GM12875 (cell line): ENCODE results near the gene KIF3B.

Experiments used
- H3K4me3 ChIP-seq: one replicate; pipeline ENCODE4 v1.5.1; 2011; ENCODE audit warnings: low read depth, low read length, control low read depth
- TF ChIP-seq, protein P1 (sequence below): IDR thresholded peaks from 2 replicates; pipeline ENCODE4 v1.5.1; 2011; ENCODE audit warnings: low read depth, mild to moderate bottlenecking, control low read depth, inconsistent platforms, low read length, moderate library complexity, borderline replicate concordance; ENCODE audit not compliant: insufficient read depth

KIF3B gene

DNA sequence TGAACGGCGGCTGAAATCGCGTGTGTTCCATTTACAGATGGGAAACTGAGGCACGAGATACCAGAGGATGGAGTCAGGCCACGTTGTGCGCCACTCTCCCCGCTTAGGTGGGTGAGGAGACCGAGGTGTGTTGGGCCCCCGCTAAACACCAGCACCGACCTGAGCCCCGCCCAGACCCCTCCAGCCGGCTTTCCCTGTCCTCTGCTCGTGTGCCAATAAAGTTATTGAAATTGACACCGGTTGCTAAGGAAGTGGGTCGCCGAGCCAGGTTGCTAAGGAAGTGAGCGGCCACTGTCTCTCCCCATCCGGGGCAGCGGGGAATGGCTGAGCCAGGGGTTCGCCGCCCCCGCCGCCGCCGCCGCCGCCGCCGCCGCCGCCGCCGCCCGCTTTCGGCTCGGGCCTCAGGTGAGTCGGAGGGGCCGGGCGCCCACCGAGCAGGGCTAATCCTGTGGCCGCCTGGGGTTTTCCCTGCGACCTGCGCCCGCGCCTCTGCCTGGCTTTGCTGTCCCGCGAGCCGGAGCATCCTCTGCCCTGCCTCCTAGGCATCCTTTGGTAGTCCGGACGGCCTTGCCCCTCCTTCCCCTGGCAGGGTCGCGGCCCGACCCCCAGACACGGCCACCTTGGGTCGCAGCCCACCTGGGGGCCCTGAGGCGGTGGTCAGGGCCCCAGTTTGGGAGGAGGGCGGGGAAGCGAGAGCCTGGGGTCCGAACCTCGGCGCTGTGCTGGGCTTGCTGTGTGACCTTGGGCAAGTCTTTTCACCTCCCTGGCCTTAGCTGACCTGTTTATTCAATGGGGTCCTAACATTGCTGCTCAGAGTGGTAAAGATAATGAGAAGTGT lies at the start of gene KIF3B:
TSS of gene KIF3B (plus strand) at position 291 of the 838 bp plus-strand sequence. CDS start 32,127 bp downstream, outside the sequence.
- TF ChIP-seq, protein P1, sequence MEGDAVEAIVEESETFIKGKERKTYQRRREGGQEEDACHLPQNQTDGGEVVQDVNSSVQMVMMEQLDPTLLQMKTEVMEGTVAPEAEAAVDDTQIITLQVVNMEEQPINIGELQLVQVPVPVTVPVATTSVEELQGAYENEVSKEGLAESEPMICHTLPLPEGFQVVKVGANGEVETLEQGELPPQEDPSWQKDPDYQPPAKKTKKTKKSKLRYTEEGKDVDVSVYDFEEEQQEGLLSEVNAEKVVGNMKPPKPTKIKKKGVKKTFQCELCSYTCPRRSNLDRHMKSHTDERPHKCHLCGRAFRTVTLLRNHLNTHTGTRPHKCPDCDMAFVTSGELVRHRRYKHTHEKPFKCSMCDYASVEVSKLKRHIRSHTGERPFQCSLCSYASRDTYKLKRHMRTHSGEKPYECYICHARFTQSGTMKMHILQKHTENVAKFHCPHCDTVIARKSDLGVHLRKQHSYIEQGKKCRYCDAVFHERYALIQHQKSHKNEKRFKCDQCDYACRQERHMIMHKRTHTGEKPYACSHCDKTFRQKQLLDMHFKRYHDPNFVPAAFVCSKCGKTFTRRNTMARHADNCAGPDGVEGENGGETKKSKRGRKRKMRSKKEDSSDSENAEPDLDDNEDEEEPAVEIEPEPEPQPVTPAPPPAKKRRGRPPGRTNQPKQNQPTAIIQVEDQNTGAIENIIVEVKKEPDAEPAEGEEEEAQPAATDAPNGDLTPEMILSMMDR: no peak
- H3K4me3 ChIP-seq: peak within 1 kb of the TSS; percentile 77

DNA sequence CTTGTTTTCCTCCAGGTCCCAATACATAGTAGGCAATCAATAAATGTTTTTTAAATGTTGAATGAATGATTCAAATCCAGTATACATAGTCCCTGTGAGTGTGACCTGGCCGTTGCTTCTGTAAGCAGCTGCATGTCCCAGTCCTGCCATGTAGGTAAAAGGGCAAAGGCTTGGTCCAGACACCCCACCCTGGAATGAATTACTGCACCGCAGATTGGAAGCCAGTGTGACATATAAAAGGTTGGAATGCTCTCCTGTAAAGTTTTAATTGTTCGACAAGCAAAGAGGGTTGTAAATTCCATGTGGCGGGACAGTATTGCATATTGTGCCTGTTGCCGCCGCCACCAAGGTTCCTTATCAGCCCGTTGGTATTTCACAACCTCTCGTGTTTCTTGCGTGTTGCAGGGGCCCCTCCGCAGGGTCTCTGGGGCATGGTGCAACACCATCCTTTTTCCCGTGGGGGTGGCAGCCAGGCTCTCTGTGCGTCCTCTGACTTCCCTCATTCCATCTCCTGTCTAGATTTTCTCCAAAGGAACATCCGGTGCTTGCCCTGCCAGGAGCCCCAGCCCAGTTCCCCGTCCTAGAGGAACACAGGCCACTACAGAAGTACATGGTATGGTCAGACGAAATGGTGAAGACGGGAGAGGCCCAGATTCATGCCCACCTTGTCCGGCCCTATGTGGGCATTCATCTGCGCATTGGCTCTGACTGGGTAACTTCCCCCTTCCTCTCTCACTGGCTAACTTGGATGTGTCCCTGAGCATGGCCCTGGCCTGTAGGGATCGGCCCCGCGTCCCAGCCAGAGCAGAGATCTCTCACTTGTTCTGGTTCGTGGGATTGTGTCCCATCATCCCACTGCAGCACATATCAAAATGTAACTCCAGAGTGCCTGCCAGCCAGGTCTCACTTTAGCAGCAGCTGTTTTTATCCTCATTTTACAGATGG lies 49.4 kb upstream of the KIF3B start:
- no peak overlapping the region for H3K4me3 ChIP-seq
- TF ChIP-seq, protein P1: no peak

DNA sequence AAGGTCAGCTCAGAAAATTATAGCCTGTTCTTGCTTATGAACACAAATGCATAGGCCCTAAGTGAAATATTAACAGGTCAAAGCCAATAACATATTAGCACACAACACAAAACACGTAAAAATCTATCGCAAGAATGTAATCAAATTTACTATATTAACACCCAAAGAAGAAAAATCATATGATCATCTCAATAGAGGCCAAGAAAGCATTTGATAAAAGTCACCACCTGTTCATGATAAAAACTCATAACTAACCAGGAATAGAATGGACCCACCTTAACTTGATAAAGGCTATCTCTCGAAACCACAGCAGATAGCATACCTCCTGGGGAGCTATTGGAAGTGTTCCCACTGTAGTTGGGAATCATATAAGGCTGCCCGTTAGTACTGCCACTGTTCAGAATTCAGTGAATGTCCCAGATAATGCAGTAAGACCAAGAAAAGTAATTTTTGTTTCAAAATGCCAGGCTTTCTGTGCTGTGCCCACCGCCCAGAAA lies 48.2 kb upstream of the KIF3B start:
- no peak overlapping the region for H3K4me3 ChIP-seq
- TF ChIP-seq, protein P1: no peak

DNA sequence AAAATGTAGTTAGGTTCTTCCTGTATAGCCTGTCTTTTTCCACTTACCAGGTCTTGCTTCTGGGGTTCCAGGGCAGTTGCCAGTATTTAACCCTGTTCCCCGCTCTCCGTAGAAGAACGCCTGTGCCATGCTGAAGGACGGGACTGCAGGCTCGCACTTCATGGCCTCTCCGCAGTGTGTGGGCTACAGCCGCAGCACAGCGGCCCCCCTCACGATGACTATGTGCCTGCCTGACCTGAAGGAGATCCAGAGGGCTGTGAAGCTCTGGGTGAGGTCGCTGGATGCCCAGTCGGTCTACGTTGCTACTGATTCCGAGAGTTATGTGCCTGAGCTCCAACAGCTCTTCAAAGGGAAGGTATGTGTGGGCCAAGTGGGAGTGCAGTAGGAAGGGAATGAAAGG lies 46.7 kb upstream of the KIF3B start:
- no peak overlapping the region for H3K4me3 ChIP-seq
- TF ChIP-seq, protein P1: no peak

DNA sequence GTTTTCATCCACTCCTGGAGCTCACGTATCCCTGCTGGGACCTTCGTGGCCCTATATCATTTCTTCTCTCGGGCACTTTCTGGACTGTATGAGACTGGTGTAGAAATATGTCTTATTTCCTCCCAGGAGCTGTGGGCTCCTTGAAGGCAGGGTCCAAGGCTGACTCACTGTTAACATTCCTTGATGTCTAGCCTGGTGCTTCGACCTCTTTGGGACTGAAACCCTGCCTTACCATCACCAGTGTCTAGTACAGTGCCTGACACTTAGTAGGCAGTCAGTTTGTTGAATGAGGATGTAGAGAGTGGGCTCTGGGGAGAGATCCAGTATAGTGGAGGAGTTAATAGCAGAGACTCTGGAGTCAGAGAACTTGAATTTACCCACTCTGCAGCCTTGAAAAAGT lies 46.2 kb upstream of the KIF3B start:
- H3K4me3 ChIP-seq: no peak overlapping the region
- TF ChIP-seq, protein P1: no peak

DNA sequence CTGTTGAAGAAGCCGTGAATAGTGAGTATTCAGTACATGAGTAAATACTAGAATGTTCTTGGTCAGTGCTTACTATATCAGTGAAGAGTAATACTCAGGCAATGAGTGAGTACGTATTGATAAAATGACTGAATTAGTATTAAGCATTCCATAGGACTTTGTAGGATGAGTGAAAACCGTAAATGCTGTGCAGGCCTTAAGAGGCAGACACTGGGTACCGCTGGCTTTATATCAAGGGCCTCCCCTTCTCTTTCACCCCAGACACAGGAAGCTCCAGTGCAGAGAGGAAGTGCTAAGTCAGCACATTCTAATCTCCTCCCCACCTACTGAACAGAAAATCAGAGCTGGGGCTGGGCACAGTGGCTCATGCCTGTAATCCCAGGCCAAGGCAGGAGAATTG lies 45.6 kb upstream of the KIF3B start:
- TF ChIP-seq, protein P1: no peak
- H3K4me3 ChIP-seq: no peak overlapping the region
